ENCODE data around the gene PEX16. TPM values are rescaled to one million over a fixed set of nuclear protein-coding genes. Genes with fewer than 3 reads are reported as not detected.
"Not testable (repeated sequence)": the region's sequence is repeated elsewhere in the genome, so short reads cannot be mapped to it uniquely, and the experiment has no call there.

The PEX16 gene
- total RNA-seq, 1 donor from 2014 or later = 30.8 TPM

DNA sequence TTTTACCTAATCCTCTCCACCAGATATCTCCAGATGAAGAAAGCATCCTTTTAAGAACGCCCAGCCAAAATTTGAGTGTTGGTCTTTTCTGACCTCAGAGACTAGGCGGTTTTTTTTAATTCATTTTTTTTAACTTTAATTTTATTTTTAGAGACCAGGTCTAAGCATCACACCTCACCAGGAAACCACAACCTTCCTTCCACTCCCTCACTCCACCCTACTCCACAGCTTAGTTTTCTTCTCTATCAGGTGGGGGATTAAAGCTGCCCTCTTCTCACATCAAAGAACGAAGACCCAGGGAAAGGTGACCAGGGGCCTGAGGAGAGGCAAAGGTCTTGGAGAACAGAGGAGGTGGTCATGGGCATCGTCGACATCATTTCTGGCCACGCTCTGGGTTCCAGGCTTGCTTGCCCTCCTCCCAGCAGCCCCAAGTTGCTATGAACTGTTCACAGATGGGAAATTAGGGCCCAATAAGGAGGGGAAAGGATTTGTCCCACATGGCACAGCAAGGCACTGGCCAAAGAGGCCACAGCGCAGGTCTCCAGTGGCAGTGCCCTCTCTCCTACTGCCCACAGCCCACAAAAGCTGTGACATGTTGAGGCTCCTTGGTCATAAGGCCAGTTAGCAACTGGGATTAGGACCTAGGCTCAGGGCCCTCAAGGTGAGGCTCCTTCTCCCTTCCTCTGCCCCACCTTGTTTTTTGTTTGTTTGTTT, 1.4 kb upstream of the PEX16 start:
- DNase-seq (ENCODE audit: low read depth in 2 of 2) = no peak

DNA sequence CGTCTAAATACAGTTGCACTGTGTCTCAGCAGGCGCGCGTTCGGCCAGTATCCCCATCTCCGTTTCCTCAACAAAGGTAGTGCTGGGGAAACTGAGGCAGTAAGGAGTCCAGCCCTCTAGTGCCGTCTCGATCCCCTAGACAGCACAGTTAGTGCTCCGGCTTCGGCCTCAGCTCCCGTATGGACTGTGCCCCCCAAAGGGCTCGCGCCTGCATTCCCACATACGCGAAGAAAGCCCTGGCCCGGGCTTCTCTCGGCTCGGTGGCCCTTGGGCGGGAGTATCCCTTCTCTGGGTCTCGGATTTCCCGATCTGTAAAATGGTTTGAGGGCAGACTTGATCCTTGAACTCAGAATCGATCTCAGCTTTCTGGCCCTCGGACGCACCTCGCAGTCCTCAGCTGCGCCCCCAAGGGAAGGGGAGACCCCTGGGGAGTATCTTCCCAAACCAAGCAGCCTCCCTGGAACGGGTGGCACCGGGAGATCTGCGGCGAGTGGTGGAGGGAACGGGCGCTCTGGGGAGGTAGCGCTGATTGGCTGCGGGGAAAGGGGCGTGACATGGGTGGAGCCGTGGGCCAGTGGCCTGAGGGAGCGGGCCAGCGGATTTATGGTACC, 759 bp upstream of the PEX16 start:
- peak; percentile 39 to 73 for DNase-seq (ENCODE audit: low read depth in 2 of 2)

DNA sequence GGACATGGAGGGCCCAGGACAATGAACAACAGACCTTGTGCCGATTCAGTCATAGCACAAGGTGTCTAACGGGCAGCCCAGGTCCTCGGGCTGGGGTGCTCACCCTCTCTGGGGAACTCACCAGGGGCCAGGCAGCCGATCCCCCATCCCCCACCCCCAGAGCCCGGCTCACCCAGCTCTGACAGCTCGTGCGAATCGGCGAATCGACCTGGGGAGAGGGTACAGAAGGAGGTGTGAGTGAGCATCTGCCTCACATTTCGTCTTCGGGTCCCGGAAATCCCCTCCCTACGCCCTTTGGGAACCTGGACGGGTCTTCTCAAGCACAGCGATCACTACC, 423 bp downstream of the PEX16 start:
- DNase-seq (ENCODE audit: low read depth in 2 of 2) = no peak

DNA sequence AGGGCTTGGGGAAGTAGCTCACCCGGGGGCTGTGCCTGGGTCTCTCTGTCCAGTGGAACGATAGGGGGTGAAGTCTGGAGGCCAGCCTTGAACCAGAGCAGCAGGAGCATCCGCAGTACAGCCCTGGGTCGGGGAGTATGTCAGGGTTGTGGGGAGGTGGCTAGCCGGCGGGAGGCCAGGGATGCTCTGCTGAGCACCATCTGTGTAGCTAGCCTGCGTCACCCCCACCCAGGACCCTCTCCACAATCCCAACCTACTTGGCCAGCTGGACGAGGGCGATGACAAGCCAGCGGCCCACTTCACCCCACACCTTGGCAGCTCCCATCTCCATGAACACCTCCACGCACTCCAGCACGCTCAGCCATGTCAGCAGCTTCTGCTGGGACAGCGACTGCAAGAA, 2.2 kb downstream of the PEX16 start:
- DNase-seq (ENCODE audit: low read depth in 2 of 2) = no peak

DNA sequence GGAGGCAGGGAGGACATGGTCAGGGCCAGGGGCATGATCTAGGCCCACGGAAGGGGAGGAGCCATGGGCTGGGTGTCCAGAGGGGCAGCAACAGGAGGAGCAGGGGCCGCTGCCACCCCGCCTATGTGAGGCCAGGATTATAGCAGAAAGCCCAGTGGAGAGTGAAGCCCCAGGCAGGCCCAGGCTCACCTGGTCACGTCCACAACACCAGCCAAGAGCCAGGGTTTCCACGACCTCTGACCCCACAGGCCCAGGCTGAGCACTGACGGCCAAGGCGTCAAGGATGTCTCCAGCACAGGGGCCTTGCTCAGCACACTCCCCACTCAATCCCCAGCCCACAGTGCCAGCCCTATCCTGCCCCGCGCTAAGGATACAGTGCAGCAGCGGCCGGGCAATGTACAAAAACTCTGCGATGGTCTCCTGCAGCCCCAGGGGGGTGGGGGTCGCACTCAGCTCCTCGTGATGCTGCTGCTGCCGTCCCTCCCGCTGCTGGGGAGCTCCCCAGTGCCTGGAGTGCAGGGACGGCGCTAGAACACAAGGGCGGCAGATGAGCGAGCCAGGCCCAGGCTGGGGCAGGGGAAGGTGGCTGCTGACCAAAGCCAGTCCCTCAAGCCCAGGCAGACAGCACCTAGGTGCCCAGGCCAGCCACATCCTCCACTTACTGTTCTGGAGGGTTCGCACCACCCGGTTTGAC, 3.6 kb downstream of the PEX16 start:
- no peak for DNase-seq (ENCODE audit: low read depth in 2 of 2)

DNA sequence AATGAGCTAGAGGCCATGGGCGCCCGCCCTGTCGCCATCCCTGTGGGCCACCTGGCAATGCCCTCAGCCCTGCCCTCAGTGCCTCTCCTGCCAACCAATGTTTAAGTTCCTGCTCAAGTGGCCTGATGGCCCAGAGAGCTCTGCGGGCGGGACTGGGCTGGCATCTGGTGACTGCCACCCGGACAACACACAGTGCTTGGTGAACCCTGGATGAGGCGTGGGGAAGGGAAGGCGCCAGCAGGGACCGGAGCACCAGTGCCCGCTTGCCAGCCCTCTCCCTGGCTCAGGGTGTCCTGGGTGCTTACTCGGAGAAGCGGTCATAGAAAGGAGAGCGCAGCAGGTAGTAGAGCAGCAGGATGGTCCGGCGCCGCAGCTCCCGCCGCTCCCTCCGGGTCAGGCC, 4.2 kb downstream of the PEX16 start:
- no peak for DNase-seq (ENCODE audit: low read depth in 2 of 2)

DNA sequence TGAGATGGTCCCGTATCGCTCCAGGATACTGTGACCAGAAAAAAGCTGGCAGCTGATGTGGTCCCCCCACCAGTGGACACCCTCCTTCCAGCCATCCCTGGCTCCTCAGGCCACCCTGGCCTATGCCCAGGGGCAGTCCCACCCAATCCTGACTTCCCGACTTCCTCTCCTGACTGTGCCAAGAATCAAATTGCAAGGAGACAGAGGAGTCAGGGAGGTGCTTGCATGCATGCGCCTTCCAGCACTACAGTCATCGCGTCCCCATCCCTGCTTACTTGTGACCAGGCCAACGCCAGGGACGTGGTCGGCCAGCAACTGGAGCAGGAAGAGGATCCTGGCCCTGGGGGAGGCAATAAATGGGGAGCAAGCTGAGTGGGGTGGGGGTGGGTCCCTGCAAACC, 7.1 kb downstream of the PEX16 start:
- no peak for DNase-seq (ENCODE audit: low read depth in 2 of 2)

DNA sequence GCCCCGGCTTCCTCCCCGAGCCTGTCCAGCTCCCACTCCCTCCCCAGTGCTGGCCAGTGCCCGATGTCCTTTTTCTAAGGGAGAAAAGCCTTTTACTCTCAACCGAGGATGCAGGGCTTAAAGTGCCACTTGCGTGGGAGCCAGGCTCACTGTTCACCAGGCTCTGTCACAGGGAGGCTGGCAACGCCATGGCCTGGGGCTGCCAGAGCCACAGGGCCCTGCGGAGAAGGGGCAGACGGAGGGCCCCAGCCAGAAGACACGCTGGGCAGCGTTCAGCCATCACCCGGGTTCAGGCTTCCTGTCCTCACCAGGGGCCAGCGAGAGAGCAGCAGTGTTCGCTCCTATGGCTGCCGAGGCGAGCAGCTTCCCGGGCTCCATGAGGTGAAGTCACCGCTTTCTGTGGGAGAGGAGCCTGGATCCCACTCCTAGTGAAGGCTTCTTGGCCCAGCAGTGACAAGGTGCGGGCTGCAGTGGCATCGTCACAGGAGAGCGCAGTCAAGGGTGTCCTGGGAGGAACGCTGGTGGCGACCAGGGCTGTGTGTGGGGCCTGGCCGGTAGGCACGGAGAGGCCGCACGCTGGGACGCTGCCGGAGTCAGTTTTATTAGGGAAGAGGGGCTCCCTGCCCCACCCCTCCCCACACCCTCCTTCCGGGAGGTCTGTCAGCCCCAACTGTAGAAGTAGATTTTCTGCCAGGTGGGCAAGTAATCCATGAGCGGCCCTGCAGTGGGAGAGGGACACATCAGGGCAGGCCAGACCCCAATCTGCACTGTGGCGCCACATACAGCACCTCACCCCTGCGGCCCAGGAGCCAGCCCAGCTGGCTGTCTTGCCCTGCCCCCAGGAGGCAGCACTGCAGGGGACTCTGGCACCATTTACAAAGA, 7.8 kb downstream of the PEX16 start:
- no peak for DNase-seq (ENCODE audit: low read depth in 2 of 2)

DNA sequence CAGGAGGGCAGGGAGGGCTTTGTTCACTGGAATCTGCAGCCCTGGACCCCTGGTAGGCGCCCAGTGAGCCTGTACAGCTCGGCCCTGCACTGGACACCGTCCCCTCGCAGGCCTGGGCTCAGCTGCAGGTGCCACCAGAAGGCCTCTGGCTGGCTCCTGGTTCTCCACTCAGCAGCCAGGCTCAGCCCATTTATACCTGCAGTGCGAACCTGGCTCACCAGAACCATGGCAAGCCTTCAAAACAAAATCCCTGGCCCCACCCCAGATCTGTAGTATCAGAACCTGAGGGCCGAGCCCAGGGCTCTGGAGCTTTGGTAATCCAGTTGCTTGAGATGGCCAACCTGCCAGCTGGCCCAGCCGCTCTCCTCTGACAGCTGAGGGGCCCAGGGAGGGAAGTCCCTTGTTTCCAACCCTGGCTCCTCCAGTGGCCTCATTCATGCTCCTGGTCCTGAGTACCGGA, 9.7 kb downstream of the PEX16 start:
- DNase-seq (ENCODE audit: low read depth in 2 of 2) = no peak

DNA sequence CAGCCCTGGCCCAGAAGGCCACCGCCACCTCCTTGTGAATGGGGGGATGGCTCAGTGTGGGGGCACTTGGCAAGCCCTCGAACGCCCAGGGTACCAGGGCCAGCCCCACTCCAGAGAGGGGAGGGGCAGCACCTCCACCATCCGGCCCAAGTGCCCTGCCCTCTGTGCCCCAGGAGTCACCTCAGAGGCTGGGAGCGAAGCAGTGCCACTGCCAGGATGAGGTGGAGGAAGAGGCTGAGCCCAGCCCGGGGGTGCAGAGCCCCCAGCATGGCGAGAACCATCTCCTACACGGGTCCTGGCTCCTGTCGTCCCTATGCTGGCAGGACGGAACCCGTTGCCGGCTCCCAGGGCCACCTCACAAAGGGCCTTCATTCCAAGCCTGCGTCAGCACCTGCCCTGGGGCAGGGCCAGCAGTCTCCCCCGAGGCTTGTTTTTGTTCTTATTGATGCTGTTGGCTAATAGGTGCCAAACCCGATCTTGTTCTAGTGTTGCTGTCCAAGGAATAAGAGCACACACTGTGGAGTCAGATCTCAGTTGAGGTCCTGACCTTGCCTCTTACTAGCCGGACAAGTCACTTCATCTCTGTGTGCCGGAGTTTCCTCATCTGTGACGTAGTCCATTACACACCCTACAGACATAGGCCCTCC, 10.6 kb downstream of the PEX16 start, which contains the start of gene FREY1:
Gene FREY1, minus strand, starts transcription at position 307 of the 647 bp plus-strand sequence. Its CDS starts 26 bp downstream, at position 281.
- no peak for DNase-seq (ENCODE audit: low read depth in 2 of 2)

DNA sequence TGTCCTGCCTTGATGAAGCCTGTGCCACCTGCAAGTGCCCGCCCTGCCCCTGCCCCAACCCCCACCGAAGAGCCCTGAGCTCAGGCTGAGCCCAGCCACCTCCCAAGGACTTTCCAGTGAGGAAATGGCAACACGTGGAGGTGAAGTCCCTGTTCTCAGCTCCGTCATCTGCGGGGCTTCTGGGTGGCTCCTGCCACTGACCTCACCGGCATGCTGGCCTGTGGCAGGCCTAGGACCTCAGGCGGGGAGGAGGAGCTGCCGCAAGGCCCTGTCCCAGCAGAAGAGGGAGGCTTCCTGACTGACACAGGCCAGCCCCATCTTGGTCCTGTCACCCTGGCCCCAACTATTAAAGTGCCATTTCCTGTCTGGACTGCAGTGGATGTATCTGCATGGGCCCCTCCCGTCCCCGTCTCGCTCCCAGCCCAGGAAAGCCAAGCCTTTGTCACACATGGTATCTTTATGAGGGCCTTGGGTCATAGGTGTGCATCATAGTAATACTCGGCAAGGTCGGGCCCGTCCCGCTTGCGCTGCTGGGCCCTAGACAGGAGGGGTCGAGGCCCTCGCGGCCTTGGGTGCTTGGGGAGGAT, 11.5 kb downstream of the PEX16 start:
- DNase-seq (ENCODE audit: low read depth in 2 of 2) = no peak

DNA sequence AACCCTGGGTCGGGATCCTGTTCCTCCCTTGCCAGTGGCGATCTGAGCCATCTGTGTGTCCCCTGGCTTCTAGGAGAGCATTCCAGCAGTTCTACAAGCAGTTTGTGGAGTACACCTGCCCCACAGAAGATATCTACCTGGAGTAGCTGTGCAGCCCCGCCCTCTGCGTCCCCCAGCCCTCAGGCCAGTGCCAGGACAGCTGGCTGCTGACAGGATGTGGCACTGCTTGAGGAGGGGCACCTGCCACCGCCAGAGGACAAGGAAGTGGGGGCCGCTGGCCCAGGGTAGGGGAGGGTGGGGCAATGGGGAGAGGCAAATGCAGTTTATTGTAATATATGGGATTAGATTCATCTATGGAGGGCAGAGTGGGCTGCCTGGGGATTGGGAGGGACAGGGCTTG, 12.1 kb downstream of the PEX16 start:
- DNase-seq (ENCODE audit: low read depth in 2 of 2) = not testable (repeated sequence)

DNA sequence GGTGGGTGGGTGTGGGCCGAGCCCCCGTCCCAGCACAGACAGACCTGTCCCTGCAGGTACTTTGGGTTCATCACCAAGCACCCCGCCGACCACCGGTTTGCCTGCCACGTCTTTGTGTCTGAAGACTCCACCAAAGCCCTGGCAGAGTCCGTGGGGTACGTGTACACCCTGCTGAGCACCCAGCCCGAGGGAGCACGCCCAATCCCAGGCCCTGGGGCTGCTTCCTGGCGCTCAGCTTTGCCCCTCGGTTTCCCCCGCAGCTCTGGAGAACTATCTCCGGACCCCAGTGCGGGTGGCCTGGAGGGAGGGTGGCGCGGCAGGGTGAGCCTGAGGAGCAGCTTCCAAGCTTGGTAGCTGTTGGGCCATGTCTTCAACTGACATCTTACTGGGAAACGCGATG, 12.6 kb downstream of the PEX16 start:
- DNase-seq (ENCODE audit: low read depth in 2 of 2) = no peak

DNA sequence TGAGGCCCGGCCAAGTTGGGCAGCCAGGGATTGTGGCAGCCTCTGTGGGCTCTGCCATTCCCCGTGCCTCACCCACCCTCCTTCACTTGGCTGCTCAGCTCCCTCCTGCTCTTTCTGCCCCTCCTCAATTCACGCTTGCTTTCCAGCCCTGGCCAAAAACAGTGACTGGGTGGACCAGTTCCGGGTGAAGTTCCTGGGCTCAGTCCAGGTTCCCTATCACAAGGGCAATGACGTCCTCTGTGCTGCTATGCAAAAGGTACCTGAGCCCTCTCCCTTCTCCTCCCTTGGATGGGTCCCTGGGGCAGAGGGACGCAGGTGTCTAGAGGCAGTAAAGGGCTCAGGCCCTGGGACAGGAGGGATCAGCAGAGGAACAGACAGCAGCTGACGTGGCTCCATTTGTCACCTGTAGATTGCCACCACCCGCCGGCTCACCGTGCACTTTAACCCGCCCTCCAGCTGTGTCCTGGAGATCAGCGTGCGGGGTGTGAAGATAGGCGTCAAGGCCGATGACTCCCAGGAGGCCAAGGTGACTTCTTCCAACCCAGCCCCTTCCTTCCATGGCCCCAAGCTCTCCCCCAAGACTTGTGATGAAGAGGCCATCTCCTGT, 13.3 kb downstream of the PEX16 start:
- DNase-seq (ENCODE audit: low read depth in 2 of 2) = no peak

DNA sequence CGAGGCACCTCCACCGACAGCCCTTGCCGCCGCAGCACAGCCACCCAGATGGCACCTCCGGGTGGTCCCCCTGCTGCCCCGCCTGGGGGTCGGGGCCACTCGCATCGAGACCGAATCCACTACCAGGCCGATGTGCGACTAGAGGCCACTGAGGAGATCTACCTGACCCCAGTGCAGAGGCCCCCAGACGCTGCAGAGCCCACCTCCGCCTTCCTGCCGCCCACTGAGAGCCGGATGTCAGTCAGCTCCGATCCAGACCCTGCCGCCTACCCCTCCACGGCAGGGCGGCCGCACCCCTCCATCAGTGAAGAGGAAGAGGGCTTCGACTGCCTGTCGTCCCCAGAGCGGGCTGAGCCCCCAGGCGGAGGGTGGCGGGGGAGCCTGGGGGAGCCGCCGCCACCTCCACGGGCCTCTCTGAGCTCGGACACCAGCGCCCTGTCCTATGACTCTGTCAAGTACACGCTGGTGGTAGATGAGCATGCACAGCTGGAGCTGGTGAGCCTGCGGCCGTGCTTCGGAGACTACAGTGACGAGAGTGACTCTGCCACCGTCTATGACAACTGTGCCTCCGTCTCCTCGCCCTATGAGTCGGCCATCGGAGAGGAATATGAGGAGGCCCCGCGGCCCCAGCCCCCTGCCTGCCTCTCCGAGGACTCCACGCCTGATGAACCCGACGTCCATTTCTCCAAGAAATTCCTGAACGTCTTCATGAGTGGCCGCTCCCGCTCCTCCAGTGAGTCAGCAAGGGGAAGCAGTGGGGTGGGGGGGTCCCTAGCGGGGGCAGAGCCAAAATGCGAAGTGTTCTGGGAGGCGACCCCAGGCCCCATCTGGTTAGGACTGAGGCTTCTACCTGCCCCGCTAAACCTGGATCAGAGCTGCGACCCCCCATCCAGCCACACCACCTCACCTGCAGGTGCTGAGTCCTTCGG, 15.0 kb downstream of the PEX16 start:
- no peak for DNase-seq (ENCODE audit: low read depth in 2 of 2)

DNA sequence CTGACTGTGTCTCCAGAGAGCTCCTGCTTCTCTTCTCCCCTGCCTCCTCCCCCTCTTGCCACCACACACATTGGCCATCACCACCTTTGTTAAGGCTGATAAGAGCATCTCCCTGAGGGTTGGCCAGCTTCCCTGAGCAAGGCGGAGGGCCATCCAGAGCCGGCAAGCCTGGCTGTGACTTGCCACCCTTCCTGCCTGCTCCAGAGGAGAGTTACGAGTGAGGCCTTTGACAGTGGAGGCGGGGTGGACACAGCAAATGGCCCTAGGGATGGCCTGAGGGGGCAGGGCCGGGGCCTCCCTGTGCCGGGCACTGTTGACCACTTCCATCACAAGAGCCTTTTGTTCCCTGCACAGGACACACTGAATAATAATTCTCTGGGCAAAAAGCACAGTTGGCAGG, 16.1 kb downstream of the PEX16 start:
- DNase-seq (ENCODE audit: low read depth in 2 of 2) = no peak

DNA sequence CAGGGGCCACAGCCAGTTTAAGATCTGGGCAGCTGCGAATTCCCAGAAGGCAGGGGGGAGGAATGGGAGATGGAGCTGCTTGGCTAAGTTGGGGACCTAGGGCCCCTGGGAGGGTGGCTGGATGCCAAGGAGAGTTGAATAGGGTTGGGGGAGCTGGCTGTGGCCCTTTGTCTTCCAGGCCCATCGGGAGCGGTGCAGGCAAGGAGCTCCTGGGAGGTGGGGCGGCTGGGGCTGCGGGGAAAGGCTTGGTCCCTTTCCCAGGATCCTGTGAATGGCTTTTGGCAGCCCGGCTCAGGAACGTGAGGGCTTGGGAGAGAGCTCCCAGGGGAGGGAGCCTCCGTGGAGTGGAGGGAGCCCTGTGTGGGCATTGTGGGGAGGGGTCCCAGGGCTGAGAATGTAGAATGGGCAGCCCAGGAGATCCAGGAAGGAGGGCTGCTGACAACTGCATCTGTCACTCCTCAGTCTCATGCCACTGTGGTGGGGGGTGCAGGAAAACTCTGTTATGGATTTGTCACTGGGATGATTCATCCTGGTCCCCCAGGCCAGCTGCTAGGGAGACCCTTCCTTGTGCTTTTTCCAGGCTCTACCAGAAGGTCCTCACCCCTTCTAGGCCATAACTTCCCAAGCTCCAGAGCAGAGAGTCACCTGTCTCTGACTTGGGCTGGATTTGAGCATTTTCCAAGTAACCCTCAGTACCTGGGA, 16.6 kb downstream of the PEX16 start:
- no peak for DNase-seq (ENCODE audit: low read depth in 2 of 2)

DNA sequence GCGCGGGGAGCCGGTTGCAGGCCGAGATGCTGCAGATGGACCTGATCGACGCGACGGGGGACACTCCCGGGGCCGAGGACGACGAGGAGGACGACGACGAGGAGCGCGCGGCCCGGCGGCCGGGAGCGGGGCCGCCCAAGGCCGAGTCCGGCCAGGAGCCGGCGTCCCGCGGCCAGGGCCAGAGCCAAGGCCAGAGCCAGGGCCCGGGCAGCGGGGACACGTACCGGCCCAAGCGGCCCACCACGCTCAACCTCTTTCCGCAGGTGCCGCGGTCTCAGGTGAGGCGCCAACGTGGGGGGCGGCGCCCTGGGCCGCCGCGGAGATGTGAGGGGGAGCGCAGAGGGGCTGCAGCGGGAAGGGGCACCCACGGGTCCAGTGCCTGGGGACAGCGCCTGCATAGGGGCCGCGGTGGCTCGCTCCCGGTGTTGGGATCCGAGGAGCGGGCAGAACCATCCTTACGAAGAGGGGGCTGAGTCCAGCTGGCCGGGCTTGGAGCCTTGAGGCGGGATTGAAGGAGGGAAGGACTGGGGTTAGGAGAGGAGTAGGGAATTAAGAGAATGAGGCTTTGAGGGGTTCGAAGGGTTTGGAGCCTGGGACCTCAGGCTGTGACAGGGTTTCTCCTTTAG, 17.4 kb downstream of the PEX16 start:
- DNase-seq (ENCODE audit: low read depth in 2 of 2) = not testable (repeated sequence)
